WERI-Rb-1 (cell line): ENCODE data around the gene SHISA6.

Source experiments
- DNase-seq: peaks from one replicate; pipeline ENCODE4 v3.0.0-alpha.2; 2020
- H3K27ac ChIP-seq: fragments of 250-450 bp; sonication (Bioruptor Pico); 2 replicates; pipeline ENCODE4 v1.5.1; 2020; ENCODE audit warnings: mild to moderate bottlenecking, moderate library complexity
- H3K27me3 ChIP-seq: fragments of 250-450 bp; sonication (Bioruptor Pico); 2 replicates; pipeline ENCODE4 v1.5.1; 2021; ENCODE audit warnings: mild to moderate bottlenecking, low read depth, moderate library complexity; ENCODE audit not compliant: insufficient read depth, severe bottlenecking
- H3K36me3 ChIP-seq: fragments of 250-450 bp; sonication (Bioruptor Pico); 2 replicates; pipeline ENCODE4 v1.5.1; 2020; ENCODE audit warnings: mild to moderate bottlenecking, moderate library complexity
- H3K4me3 ChIP-seq: 2 replicates; pipeline ENCODE4 v1.5.1; 2011; ENCODE audit warnings: low read depth, mild to moderate bottlenecking, control low read depth, low read length
- H3K9me3 ChIP-seq: fragments of 250-450 bp; sonication (Bioruptor Pico); 2 replicates; pipeline ENCODE4 v1.5.1; 2021; ENCODE audit warnings: mild to moderate bottlenecking, moderate library complexity; ENCODE audit not compliant: severe bottlenecking
- TF ChIP-seq, protein P1 (sequence below): IDR thresholded peaks from 2 replicates; pipeline ENCODE4 v1.5.1; 2011; ENCODE audit warnings: low read depth, mild to moderate bottlenecking, control low read depth, inconsistent platforms, low read length

Gene SHISA6

DNA sequence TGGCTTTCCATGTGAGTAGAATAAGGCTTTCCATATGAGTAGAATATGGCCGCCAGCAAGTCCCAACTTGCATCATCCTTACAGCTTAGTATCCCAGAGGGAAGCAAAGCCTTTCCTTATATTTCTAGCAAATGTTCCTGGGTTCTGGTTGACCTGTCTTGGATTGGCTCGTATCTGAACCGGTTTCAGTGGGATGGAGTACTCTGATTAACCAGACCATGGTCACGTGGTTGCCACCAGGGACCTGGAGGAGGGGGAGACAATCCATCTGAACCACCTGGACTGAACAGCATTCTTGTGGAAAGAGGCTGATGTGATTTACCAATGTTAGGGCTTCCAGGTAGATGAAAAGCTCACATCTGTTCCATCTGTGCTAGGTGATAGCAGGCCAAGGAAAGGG, 89.0 kb downstream of the SHISA6 start:
- Histone ChIP-seq H3K36me3 (no peaks in the 10 kb centered on the region), H3K4me3 (no peak overlapping the region), H3K9me3 (no peaks in the 10 kb centered on the region), H3K27ac (no peak overlapping the region), H3K27me3 (no peaks in the 10 kb centered on the region)
- TF ChIP-seq, protein P1, sequence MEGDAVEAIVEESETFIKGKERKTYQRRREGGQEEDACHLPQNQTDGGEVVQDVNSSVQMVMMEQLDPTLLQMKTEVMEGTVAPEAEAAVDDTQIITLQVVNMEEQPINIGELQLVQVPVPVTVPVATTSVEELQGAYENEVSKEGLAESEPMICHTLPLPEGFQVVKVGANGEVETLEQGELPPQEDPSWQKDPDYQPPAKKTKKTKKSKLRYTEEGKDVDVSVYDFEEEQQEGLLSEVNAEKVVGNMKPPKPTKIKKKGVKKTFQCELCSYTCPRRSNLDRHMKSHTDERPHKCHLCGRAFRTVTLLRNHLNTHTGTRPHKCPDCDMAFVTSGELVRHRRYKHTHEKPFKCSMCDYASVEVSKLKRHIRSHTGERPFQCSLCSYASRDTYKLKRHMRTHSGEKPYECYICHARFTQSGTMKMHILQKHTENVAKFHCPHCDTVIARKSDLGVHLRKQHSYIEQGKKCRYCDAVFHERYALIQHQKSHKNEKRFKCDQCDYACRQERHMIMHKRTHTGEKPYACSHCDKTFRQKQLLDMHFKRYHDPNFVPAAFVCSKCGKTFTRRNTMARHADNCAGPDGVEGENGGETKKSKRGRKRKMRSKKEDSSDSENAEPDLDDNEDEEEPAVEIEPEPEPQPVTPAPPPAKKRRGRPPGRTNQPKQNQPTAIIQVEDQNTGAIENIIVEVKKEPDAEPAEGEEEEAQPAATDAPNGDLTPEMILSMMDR = no peak
- DNase-seq = no peak

- Histone ChIP-seq H3K4me3 (no peak overlapping the region), H3K9me3 (no peaks in the 10 kb centered on the region), H3K27me3 (no peaks in the 10 kb centered on the region), H3K27ac (no peak overlapping the region), H3K36me3 (no peaks in the 10 kb centered on the region)
- no peak for DNase-seq
- TF ChIP-seq, protein P1 = no peak
Measured at GRCh38 chr17:11330826-11331225, 89.8 kb downstream of the SHISA6 start.

- TF ChIP-seq, protein P1 = no peak
- H3K4me3 ChIP-seq = no peak overlapping the region
- no peak for DNase-seq
Measured at GRCh38 chr17:11331547-11332513, 90.8 kb downstream of the SHISA6 start.

DNA sequence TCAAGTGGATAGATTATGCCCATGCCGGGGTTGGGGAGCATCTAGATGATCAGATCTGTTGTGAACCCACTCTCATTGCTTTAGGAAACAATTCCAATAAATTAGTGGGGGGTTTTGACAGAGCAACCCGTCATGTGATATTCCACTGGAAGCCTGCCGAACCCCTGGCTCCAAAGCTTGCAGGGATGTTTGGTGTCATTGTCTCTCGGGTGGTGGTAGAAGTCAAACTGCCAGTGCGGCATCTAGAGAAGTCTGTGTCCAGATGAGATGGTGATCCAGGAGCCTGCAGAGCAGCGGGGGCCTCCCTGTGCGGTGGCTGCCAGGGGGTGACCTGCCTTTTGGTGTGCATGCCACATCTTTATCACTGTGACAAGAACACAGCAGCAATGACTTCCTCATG, 91.7 kb downstream of the SHISA6 start:
- Histone ChIP-seq H3K27ac (no peak overlapping the region), H3K36me3 (no peaks in the 10 kb centered on the region), H3K27me3 (no peaks in the 10 kb centered on the region), H3K4me3 (no peak overlapping the region), H3K9me3 (no peaks in the 10 kb centered on the region)
- TF ChIP-seq, protein P1 = no peak
- no peak for DNase-seq

More at GRCh38 chr17:11331547-11332513, 90.8 kb downstream of the SHISA6 start:
- H3K36me3 ChIP-seq = no peaks in the 10 kb centered on the region
- H3K27me3 ChIP-seq = no peaks in the 10 kb centered on the region
- H3K27ac ChIP-seq = no peak overlapping the region
- no peaks in the 10 kb centered on the region for H3K9me3 ChIP-seq

- H3K27ac ChIP-seq = no peak overlapping the region
- no peak for DNase-seq
- H3K9me3 ChIP-seq = no peaks in the 10 kb centered on the region
- H3K4me3 ChIP-seq = no peak overlapping the region
- TF ChIP-seq, protein P1 = no peak
- no peaks in the 10 kb centered on the region for H3K27me3 ChIP-seq
- no peaks in the 10 kb centered on the region for H3K36me3 ChIP-seq
Measured at GRCh38 chr17:11334493-11334892, 93.5 kb downstream of the SHISA6 start.

GRCh38 chr17:11336290-11336689, 95.3 kb downstream of the SHISA6 start:
- no peaks in the 10 kb centered on the region for H3K36me3 ChIP-seq
- DNase-seq = no peak
- no peaks in the 10 kb centered on the region for H3K27me3 ChIP-seq
- H3K9me3 ChIP-seq = no peaks in the 10 kb centered on the region
- H3K4me3 ChIP-seq = no peak overlapping the region
- TF ChIP-seq, protein P1 = no peak
- H3K27ac ChIP-seq = no peak overlapping the region
